Mesendoderm (in vitro differentiated cells): ENCODE results near the gene PARP8.
A peak's percentile ranks its signal among the peaks of the same experiment; 100 is the strongest.

Source experiments
- DNase-seq: peaks from one replicate; pipeline ENCODE4 v3.0.0; 2013
- H2AK5ac ChIP-seq: 2 replicates; pipeline ENCODE4 v1.6.1; 2013; ENCODE audit warnings: low read length, inconsistent platforms
- H2BK120ac ChIP-seq: 2 replicates; pipeline ENCODE4 v1.6.1; 2013; ENCODE audit warnings: low read depth, mild to moderate bottlenecking, low read length, moderate library complexity, mixed read lengths
- H2BK15ac ChIP-seq: replicated peaks from 2 replicates; pipeline ENCODE4 v1.6.1; 2013; ENCODE audit warnings: low read depth, mild to moderate bottlenecking, moderate library complexity
- H2BK5ac ChIP-seq: 2 replicates; pipeline ENCODE4 v1.6.1; 2013; ENCODE audit warnings: low read length, inconsistent platforms
- H3K18ac ChIP-seq: 2 replicates; pipeline ENCODE4 v1.6.1; 2013; ENCODE audit warnings: mild to moderate bottlenecking, low read length, mixed read lengths
- H3K23ac ChIP-seq: one replicate; pipeline ENCODE4 v1.6.1; 2013; ENCODE audit warnings: low read length
- H3K27ac ChIP-seq: 2 replicates; pipeline ENCODE4 v1.5.1; 2013; ENCODE audit warnings: low read depth, mild to moderate bottlenecking, inconsistent platforms, low read length, moderate library complexity
- H3K27me3 ChIP-seq: 2 replicates; pipeline ENCODE4 v1.6.1; 2013; ENCODE audit warnings: low read length, control low read depth, mild to moderate bottlenecking, inconsistent platforms; ENCODE audit not compliant: insufficient read depth, poor library complexity
- H3K36me3 ChIP-seq: 2 replicates; pipeline ENCODE4 v1.6.1; 2013; ENCODE audit warnings: low read length, inconsistent platforms; ENCODE audit not compliant: control insufficient read depth, insufficient read depth
- H3K4ac ChIP-seq: one replicate; pipeline ENCODE4 v1.6.1; 2013; ENCODE audit warnings: low read depth, mild to moderate bottlenecking, low read length, moderate library complexity
- H3K4me1 ChIP-seq: 2 replicates; pipeline ENCODE4 v1.6.1; 2013; ENCODE audit warnings: low read depth, low read length, inconsistent platforms; ENCODE audit not compliant: control insufficient read depth
- H3K4me2 ChIP-seq: 2 replicates; pipeline ENCODE4 v1.6.1; 2013; ENCODE audit warnings: low read length
- H3K4me3 ChIP-seq: 2 replicates; pipeline ENCODE4 v1.5.1; 2013; ENCODE audit warnings: mild to moderate bottlenecking, low read length
- H3K56ac ChIP-seq: one replicate; pipeline ENCODE4 v1.6.1; 2013; ENCODE audit warnings: low read length
- H3K79me1 ChIP-seq: 2 replicates; pipeline ENCODE4 v1.6.1; 2013; ENCODE audit warnings: low read length, inconsistent platforms
- H3K79me2 ChIP-seq: 2 replicates; pipeline ENCODE4 v1.6.1; 2013; ENCODE audit warnings: mild to moderate bottlenecking, low read length; ENCODE audit not compliant: control insufficient read depth, insufficient read depth
- H3K9ac ChIP-seq: 2 replicates; pipeline ENCODE4 v1.6.1; 2013; ENCODE audit warnings: low read length, inconsistent platforms
- H4K5ac ChIP-seq: one replicate; pipeline ENCODE4 v1.6.1; 2013; ENCODE audit warnings: low read length
- H4K8ac ChIP-seq: one replicate; pipeline ENCODE4 v1.6.1; 2013; ENCODE audit warnings: low read depth, mild to moderate bottlenecking, control low read depth, low read length, moderate library complexity
- WGBS: extraction: QIAGEN DNeasy Blood & Tissue Kit; methylation state at CpG from one replicate; pipeline ENCODE4 v1.1.7; 2013; ENCODE audit warnings: low lambda C conversion rate, missing lambda C conversion rate; ENCODE audit not compliant: insufficient coverage; ENCODE audit errors: extremely low coverage; 5-methylcytosine and 5-hydroxymethylcytosine counted together

Gene PARP8

DNA sequence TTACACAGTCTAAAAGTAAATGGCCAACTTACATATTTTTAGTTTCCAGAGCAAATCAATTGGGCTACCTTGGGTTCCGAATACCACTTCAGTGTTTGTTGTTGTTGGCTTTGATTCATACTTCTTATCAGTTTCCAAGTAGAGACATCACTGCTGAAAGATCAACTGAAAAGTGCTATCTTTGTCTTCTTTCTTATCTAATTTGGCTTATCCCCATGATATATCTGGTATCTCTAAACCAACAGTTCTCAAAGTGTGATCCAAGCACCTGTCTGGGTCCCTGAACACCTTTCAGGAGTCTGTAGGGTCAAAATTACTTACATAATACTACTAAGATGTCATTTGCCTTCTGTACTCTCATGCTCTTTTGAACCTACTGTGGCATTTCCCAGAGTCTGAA, 200.0 kb downstream of the PARP8 start:
- no peak overlapping the region for H3K18ac ChIP-seq
- H3K79me2 ChIP-seq = no peaks in the 10 kb centered on the region
- no peak overlapping the region for H4K5ac ChIP-seq
- no peak overlapping the region for H2BK15ac ChIP-seq
- no CpG with 5 or more reads among the region's 1 CpG for whole genome bisulfite sequencing
- no peak overlapping the region for H3K23ac ChIP-seq
- DNase-seq = peak; percentile 70
- no peak overlapping the region for H3K27ac ChIP-seq
- H4K8ac ChIP-seq = no peak overlapping the region
- H2BK5ac ChIP-seq = no peak overlapping the region
- H3K56ac ChIP-seq = no peak overlapping the region
- H3K4me2 ChIP-seq = no peak overlapping the region
- H2BK120ac ChIP-seq = no peak overlapping the region
- H3K4ac ChIP-seq = no peak overlapping the region
- H3K79me1 ChIP-seq = no peaks in the 10 kb centered on the region
- H3K9ac ChIP-seq = no peak overlapping the region
- H3K27me3 ChIP-seq = no peaks in the 10 kb centered on the region
- no peak overlapping the region for H2AK5ac ChIP-seq
- H3K4me1 ChIP-seq = no peaks in the 10 kb centered on the region
- no peak overlapping the region for H3K4me3 ChIP-seq
- no peaks in the 10 kb centered on the region for H3K36me3 ChIP-seq

DNA sequence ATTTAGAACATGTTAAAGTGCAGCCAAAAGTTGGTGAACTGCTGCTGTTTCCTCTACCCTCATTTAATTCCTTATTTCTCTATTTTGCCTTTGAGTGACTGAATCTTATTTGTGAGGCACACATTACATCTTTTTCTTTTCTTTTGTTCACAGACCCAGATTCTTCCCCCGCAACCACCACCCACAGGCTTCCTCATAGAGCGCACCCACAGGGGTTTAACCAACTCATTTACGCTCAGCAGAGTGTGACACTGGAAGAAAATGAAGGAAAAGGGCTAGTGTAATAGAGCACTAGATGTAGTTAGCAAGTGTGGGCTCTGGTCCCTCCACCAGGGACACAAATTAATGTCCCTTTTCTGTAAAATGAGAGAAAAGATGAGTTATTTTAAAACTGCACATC, 200.7 kb downstream of the PARP8 start:
- H3K79me2 ChIP-seq = no peaks in the 10 kb centered on the region
- no peak overlapping the region for H4K8ac ChIP-seq
- no peak overlapping the region for H3K56ac ChIP-seq
- H2BK120ac ChIP-seq = no peak overlapping the region
- no peak overlapping the region for H3K4me2 ChIP-seq
- H2BK15ac ChIP-seq = no peak overlapping the region
- H3K23ac ChIP-seq = no peak overlapping the region
- H4K5ac ChIP-seq = no peak overlapping the region
- H2AK5ac ChIP-seq = no peak overlapping the region
- H3K79me1 ChIP-seq = no peaks in the 10 kb centered on the region
- no CpG with 5 or more reads among the region's 3 CpGs for WGBS
- peak; percentile 57 for DNase-seq
- H3K36me3 ChIP-seq = no peaks in the 10 kb centered on the region
- no peak overlapping the region for H3K4ac ChIP-seq
- H3K4me3 ChIP-seq = no peak overlapping the region
- H3K4me1 ChIP-seq = no peaks in the 10 kb centered on the region
- no peak overlapping the region for H3K27ac ChIP-seq
- no peaks in the 10 kb centered on the region for H3K27me3 ChIP-seq
- H3K9ac ChIP-seq = no peak overlapping the region
- no peak overlapping the region for H3K18ac ChIP-seq
- no peak overlapping the region for H2BK5ac ChIP-seq

DNA sequence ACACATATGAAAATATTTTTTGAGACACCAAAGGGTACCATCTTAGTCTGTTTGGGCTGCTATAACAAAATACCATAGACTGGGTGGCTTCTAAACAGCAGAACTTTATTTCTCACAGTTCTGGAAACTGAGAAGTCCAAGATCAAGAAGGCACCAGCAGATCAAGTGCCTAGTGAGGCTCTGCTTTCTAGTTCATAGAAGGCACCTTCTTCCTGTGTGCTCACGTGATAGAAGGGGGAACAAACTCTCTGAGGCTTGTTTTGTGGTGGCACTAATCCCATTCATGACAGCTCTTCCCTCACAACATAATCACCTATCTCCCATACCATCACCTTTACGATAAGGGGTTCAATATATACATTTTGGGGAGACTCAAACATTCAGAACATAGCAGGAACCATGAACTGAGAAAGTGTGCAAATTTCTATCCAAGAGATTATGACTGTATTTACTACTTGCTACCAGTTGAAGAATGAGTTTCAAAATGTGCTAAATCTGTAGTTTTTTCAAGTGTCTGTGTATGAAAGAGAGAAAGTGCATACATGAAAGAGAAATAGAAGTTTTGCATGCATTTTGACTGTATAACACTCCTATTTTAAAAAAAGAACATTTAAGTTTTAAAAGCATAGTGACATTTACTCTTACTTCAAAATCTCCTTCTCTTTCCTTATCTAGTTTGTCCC, 207.3 kb downstream of the PARP8 start:
- Histone ChIP-seq H3K27me3 (no peaks in the 10 kb centered on the region), H3K23ac (no peak overlapping the region), H2AK5ac (no peak overlapping the region), H3K36me3 (no peaks in the 10 kb centered on the region), H3K9ac (no peak overlapping the region), H4K5ac (no peak overlapping the region), H3K18ac (no peak overlapping the region), H2BK120ac (no peak overlapping the region), H4K8ac (no peak overlapping the region), H3K4me3 (no peak overlapping the region), H3K79me2 (no peaks in the 10 kb centered on the region), H2BK15ac (no peak overlapping the region), H3K79me1 (no peaks in the 10 kb centered on the region), H3K4me2 (no peak overlapping the region), H3K27ac (no peak overlapping the region), H3K56ac (no peak overlapping the region), H3K4me1 (no peaks in the 10 kb centered on the region), H3K4ac (no peak overlapping the region), H2BK5ac (no peak overlapping the region)
- no peak for DNase-seq
- WGBS = no CpG with 5 or more reads among the region's 2 CpGs

DNA sequence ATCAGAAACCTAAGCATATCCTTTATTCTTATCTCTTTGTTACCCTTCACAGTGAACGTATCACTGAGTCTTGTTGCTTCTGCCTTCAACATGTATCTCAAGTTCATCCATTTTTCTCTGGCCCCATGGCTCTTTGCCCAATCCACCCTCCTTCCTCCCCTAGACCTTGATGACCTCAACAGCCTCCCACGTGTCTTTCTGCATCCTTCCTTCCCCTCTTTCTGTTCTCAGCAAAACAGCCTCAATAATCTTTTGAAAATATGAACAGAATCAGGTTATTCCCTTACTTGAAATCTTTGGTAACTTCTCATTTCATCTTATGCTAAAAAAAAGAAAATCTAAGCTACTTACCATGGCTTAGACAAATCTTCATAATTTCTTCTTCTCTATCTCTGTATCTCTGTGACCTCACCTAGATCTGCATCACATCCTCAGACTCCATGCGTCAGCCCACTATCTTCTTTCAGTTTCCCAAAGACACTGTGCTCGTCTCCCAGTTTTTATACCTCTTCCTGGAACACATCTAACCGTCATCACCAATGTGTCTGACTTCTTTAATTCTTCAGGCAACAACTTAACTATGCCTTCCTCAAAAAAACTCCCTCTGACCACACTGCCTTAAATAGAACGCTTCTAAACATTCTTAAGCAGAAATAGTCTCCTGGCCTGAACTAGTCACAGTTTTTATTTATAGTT, 208.0 kb downstream of the PARP8 start:
- Histone ChIP-seq H4K8ac (no peak overlapping the region), H3K4me2 (no peak overlapping the region), H3K56ac (no peak overlapping the region), H2BK15ac (no peak overlapping the region), H4K5ac (no peak overlapping the region), H3K27me3 (no peaks in the 10 kb centered on the region), H3K27ac (no peak overlapping the region), H3K4me3 (no peak overlapping the region), H3K36me3 (no peaks in the 10 kb centered on the region), H3K9ac (no peak overlapping the region), H3K79me1 (no peaks in the 10 kb centered on the region), H3K23ac (no peak overlapping the region), H3K79me2 (no peaks in the 10 kb centered on the region), H2BK120ac (no peak overlapping the region), H3K4me1 (no peaks in the 10 kb centered on the region), H3K4ac (no peak overlapping the region), H3K18ac (no peak overlapping the region), H2AK5ac (no peak overlapping the region), H2BK5ac (no peak overlapping the region)
- DNase-seq = no peak
- WGBS = no CpG with 5 or more reads among the region's 6 CpGs

DNA sequence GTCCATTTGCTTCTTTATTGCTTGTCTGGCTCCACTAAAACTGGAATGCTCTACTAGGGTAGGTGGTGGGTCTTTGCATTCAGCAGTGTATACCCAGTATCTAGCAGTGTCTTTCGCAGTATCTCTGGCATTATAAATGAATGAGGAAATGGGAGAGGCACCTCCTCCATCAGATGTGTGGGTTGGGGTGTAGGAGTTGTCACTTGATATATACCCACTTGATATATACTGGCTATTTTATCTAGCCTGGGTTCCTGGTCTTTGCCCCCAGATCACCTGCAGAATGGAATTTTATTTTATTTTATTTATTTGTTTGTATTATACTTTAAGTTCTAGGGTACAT, 208.5 kb downstream of the PARP8 start:
- Histone ChIP-seq H3K4ac (no peak overlapping the region), H3K4me2 (no peak overlapping the region), H3K9ac (no peak overlapping the region), H2BK120ac (no peak overlapping the region), H2BK15ac (no peak overlapping the region), H3K4me1 (no peaks in the 10 kb centered on the region), H3K4me3 (no peak overlapping the region), H4K8ac (no peak overlapping the region), H3K27ac (no peak overlapping the region), H3K79me2 (no peaks in the 10 kb centered on the region), H2BK5ac (no peak overlapping the region), H3K36me3 (no peaks in the 10 kb centered on the region), H3K18ac (no peak overlapping the region), H3K23ac (no peak overlapping the region), H3K27me3 (no peaks in the 10 kb centered on the region), H3K56ac (no peak overlapping the region), H2AK5ac (no peak overlapping the region), H3K79me1 (no peaks in the 10 kb centered on the region), H4K5ac (no peak overlapping the region)
- WGBS = no CpG with 5 or more reads among the region's 1 CpG
- no peak for DNase-seq

DNA sequence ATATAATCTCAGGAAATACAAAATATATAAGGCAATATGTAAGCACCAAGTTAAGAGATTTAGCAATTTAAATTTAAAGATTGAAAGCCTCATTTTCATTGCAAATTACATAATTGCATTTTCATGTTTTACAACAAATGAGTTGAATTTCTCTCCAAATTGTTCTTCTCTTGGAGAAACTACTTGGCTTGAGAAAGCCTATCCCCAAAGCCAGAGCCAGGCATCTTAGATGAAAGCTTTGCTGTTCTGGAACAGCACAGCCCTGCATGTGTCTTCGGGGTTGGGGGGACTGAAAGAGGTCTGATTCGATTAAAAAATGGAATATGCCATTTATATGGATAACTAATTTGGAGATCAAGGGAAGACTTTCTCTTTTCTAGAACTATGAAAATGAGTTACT, 212.0 kb downstream of the PARP8 start:
- no peak overlapping the region for H3K4me3 ChIP-seq
- no peak overlapping the region for H3K18ac ChIP-seq
- no peak overlapping the region for H3K4ac ChIP-seq
- H2BK15ac ChIP-seq = no peak overlapping the region
- no peak overlapping the region for H4K8ac ChIP-seq
- H3K79me1 ChIP-seq = no peaks in the 10 kb centered on the region
- no peak overlapping the region for H3K4me2 ChIP-seq
- no peak overlapping the region for H3K9ac ChIP-seq
- no peak overlapping the region for H2BK5ac ChIP-seq
- no CpG with 5 or more reads among the region's 2 CpGs for whole genome bisulfite sequencing
- no peak for DNase-seq
- no peak overlapping the region for H3K27ac ChIP-seq
- H3K79me2 ChIP-seq = no peaks in the 10 kb centered on the region
- H2AK5ac ChIP-seq = no peak overlapping the region
- H3K56ac ChIP-seq = no peak overlapping the region
- H3K27me3 ChIP-seq = no peaks in the 10 kb centered on the region
- H2BK120ac ChIP-seq = no peak overlapping the region
- no peak overlapping the region for H3K23ac ChIP-seq
- H3K4me1 ChIP-seq = no peaks in the 10 kb centered on the region
- H4K5ac ChIP-seq = no peak overlapping the region
- no peaks in the 10 kb centered on the region for H3K36me3 ChIP-seq
